ENCODE results near the gene TBL3. TPM values are rescaled to one million over a fixed set of nuclear protein-coding genes. Genes with fewer than 3 reads are reported as not detected.
A peak's percentile ranks its signal among the peaks of the same experiment; 100 is the strongest.

Gene TBL3
- total and polyA plus RNA-seq, 2 of the 8 experiments (the other 6 are each of a cell fraction or from before 2014, with no cell fraction given) = 65.8 to 137 TPM

DNA sequence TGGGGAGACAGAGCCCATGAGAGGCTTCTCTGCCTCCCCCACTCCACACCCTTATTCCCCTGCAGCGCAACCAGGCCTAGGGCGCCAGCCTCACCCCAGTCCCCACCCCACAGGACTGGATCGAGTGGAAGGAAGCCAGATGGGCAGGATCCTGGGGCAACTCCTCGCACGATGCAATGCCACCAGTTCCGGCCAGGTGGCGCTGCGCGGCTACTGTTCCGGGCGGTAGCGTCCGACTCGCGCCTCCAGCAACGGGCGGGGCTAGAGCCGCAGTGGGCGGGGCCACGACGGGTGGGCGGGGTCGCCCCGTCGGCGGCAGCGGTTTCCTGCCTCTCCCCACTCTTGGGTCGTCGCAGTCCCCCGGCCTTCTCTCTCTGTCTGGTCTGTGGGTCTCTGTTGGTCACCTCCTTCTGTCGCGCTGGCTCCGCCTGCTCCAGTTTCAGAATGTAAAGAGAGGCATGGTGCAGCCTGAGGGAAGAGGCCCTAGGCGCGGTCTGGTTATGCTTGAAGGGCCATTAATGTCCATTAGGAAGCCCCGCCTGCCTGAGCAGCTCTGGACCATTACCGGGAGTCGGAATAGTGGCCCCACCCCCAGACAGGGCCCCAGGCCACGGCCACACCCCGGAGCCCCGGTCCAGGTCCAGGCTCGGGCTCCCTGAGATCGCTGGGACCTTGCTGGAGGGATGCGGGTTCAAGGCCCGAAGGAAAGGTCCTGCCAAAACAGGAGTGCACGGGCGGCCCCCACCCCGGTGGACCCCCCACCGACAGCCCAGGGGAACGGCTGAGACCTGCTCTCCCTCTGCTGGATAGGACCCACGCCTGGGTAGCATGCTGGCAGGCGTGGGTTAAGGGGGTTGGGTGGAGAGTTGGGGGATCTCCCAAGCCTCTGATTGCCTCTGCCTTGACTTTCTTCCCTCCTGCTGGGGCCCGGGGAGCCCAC lies 51.5 kb downstream of the TBL3 start (continued):
- TF ChIP-seq, protein P1, sequence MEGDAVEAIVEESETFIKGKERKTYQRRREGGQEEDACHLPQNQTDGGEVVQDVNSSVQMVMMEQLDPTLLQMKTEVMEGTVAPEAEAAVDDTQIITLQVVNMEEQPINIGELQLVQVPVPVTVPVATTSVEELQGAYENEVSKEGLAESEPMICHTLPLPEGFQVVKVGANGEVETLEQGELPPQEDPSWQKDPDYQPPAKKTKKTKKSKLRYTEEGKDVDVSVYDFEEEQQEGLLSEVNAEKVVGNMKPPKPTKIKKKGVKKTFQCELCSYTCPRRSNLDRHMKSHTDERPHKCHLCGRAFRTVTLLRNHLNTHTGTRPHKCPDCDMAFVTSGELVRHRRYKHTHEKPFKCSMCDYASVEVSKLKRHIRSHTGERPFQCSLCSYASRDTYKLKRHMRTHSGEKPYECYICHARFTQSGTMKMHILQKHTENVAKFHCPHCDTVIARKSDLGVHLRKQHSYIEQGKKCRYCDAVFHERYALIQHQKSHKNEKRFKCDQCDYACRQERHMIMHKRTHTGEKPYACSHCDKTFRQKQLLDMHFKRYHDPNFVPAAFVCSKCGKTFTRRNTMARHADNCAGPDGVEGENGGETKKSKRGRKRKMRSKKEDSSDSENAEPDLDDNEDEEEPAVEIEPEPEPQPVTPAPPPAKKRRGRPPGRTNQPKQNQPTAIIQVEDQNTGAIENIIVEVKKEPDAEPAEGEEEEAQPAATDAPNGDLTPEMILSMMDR (IDR thresholded peaks at IDR 0.05; ENCODE audit: control extremely low read depth in 1 of 3, insufficient read depth in 1 of 3, low read depth in 1 of 3, low read length in 3 of 3) = peak in 2 of 3 experiments; percentile 92 to 99; a peak in 3 of 4 replicates
- TF ChIP-seq, protein P2, sequence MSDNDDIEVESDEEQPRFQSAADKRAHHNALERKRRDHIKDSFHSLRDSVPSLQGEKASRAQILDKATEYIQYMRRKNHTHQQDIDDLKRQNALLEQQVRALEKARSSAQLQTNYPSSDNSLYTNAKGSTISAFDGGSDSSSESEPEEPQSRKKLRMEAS (IDR thresholded peaks at IDR 0.05) = peak; percentile 67
- TF ChIP-seq, protein P3, sequence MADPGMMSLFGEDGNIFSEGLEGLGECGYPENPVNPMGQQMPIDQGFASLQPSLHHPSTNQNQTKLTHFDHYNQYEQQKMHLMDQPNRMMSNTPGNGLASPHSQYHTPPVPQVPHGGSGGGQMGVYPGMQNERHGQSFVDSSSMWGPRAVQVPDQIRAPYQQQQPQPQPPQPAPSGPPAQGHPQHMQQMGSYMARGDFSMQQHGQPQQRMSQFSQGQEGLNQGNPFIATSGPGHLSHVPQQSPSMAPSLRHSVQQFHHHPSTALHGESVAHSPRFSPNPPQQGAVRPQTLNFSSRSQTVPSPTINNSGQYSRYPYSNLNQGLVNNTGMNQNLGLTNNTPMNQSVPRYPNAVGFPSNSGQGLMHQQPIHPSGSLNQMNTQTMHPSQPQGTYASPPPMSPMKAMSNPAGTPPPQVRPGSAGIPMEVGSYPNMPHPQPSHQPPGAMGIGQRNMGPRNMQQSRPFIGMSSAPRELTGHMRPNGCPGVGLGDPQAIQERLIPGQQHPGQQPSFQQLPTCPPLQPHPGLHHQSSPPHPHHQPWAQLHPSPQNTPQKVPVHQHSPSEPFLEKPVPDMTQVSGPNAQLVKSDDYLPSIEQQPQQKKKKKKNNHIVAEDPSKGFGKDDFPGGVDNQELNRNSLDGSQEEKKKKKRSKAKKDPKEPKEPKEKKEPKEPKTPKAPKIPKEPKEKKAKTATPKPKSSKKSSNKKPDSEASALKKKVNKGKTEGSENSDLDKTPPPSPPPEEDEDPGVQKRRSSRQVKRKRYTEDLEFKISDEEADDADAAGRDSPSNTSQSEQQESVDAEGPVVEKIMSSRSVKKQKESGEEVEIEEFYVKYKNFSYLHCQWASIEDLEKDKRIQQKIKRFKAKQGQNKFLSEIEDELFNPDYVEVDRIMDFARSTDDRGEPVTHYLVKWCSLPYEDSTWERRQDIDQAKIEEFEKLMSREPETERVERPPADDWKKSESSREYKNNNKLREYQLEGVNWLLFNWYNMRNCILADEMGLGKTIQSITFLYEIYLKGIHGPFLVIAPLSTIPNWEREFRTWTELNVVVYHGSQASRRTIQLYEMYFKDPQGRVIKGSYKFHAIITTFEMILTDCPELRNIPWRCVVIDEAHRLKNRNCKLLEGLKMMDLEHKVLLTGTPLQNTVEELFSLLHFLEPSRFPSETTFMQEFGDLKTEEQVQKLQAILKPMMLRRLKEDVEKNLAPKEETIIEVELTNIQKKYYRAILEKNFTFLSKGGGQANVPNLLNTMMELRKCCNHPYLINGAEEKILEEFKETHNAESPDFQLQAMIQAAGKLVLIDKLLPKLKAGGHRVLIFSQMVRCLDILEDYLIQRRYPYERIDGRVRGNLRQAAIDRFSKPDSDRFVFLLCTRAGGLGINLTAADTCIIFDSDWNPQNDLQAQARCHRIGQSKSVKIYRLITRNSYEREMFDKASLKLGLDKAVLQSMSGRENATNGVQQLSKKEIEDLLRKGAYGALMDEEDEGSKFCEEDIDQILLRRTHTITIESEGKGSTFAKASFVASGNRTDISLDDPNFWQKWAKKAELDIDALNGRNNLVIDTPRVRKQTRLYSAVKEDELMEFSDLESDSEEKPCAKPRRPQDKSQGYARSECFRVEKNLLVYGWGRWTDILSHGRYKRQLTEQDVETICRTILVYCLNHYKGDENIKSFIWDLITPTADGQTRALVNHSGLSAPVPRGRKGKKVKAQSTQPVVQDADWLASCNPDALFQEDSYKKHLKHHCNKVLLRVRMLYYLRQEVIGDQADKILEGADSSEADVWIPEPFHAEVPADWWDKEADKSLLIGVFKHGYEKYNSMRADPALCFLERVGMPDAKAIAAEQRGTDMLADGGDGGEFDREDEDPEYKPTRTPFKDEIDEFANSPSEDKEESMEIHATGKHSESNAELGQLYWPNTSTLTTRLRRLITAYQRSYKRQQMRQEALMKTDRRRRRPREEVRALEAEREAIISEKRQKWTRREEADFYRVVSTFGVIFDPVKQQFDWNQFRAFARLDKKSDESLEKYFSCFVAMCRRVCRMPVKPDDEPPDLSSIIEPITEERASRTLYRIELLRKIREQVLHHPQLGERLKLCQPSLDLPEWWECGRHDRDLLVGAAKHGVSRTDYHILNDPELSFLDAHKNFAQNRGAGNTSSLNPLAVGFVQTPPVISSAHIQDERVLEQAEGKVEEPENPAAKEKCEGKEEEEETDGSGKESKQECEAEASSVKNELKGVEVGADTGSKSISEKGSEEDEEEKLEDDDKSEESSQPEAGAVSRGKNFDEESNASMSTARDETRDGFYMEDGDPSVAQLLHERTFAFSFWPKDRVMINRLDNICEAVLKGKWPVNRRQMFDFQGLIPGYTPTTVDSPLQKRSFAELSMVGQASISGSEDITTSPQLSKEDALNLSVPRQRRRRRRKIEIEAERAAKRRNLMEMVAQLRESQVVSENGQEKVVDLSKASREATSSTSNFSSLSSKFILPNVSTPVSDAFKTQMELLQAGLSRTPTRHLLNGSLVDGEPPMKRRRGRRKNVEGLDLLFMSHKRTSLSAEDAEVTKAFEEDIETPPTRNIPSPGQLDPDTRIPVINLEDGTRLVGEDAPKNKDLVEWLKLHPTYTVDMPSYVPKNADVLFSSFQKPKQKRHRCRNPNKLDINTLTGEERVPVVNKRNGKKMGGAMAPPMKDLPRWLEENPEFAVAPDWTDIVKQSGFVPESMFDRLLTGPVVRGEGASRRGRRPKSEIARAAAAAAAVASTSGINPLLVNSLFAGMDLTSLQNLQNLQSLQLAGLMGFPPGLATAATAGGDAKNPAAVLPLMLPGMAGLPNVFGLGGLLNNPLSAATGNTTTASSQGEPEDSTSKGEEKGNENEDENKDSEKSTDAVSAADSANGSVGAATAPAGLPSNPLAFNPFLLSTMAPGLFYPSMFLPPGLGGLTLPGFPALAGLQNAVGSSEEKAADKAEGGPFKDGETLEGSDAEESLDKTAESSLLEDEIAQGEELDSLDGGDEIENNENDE (IDR thresholded peaks at IDR 0.05; ENCODE audit: insufficient replicate concordance, low read length) = no peak
- TF ChIP-seq TAF1 (IDR thresholded peaks at IDR 0.05; ENCODE audit: low read depth, low read length) (peak; percentile 28; the same call in 1 of the 2 replicates), GTF2F1 (IDR thresholded peaks at IDR 0.05; ENCODE audit: borderline replicate concordance, low read depth, low read length) (no peak), TCF12 (IDR thresholded peaks at IDR 0.05; ENCODE audit: low read depth, low read length) (no peak)

Measured in H1 (cell line).